K562 (cell line): ENCODE measurements around the gene EEPD1. TPM values are rescaled to one million over a fixed set of nuclear protein-coding genes. Genes with fewer than 3 reads are reported as not detected.

Source experiments
- ARID1B ChIP-seq: fragments of 450-650 bp; IDR thresholded peaks from 2 replicates; pipeline ENCODE4 v1.6.1; 2016; ENCODE audit warnings: antibody characterized with exemption, mild to moderate bottlenecking, inconsistent platforms
- CBX5 ChIP-seq: IDR thresholded peaks from 2 replicates; pipeline ENCODE4 v1.6.1; 2014; ENCODE audit warnings: low read depth, borderline replicate concordance
- CC2D1A ChIP-seq: fragments of 450-650 bp; IDR thresholded peaks from 2 replicates; pipeline ENCODE4 v1.6.1; 2017; ENCODE audit warnings: mild to moderate bottlenecking
- GTF2A2 ChIP-seq: IDR thresholded peaks from 2 replicates; pipeline ENCODE4 v1.6.1; 2016; ENCODE audit warnings: mild to moderate bottlenecking, missing genetic modification characterization, missing compliant biosample characterization
- MNT ChIP-seq, 2 experiments: fragments of 450-650 bp; conservative IDR thresholded peaks; 2 replicates each; pipeline ENCODE4 v1.6.1; 2017; ENCODE audit warnings: mild to moderate bottlenecking in 2 of 2, moderate library complexity in 2 of 2
- MXD1 ChIP-seq: fragments of 250-450 bp; sonication (Bioruptor Pico); IDR thresholded peaks from 2 replicates; pipeline ENCODE4 v1.8.0; 2021; ENCODE audit warnings: borderline replicate concordance, mild to moderate bottlenecking, moderate library complexity; ENCODE audit not compliant: poor library complexity, severe bottlenecking
- NCOA1 ChIP-seq: fragments of 450-650 bp; IDR thresholded peaks from 2 replicates; pipeline ENCODE4 v1.6.1; 2016; ENCODE audit warnings: low read depth
- NR0B1 ChIP-seq: fragments of 450-650 bp; IDR thresholded peaks from one replicate; pipeline ENCODE4 v1.6.1; 2018; ENCODE audit warnings: mild to moderate bottlenecking, moderate library complexity; ENCODE audit not compliant: partially characterized antibody
- PHF20 ChIP-seq: fragments of 450-650 bp; IDR thresholded peaks from 2 replicates; pipeline ENCODE4 v1.6.1; 2018; ENCODE audit not compliant: partially characterized antibody
- PRMT5 ChIP-seq: sonication (generic); formaldehyde crosslinking; IDR thresholded peaks from 2 replicates; pipeline ENCODE4 v1.5.0; 2020; ENCODE audit warnings: missing genetic modification reagents
- SMARCB1 ChIP-seq: IDR thresholded peaks from 2 replicates; pipeline ENCODE4 v1.6.1; 2011; ENCODE audit warnings: improper control_type of control experiment, low read depth; ENCODE audit not compliant: insufficient read length
- THRAP3 ChIP-seq: fragments of 450-650 bp; IDR thresholded peaks from 2 replicates; pipeline ENCODE4 v1.6.1; 2016; ENCODE audit warnings: mild to moderate bottlenecking, inconsistent platforms, borderline replicate concordance
- ZBTB11 ChIP-seq, 3 experiments: fragments of 200-800 bp in 1 of 3; fragments of 250-450 bp in 1 of 3; fragments of 450-650 bp in 1 of 3; sonication (Bioruptor Pico) in 1 of 3; sonication (Bioruptor generic) in 1 of 3; formaldehyde crosslinking in 1 of 3; IDR thresholded peaks; 2 replicates each; pipeline versions ENCODE4 v1.6.1 to v1.8.0; 2016 to 2022; ENCODE audit warnings: mild to moderate bottlenecking in 2 of 3, missing genetic modification characterization in 2 of 3, missing compliant biosample characterization in 1 of 3, moderate library complexity in 1 of 3
- ZFP36 ChIP-seq: fragments of 150-350 bp; IDR thresholded peaks from 2 replicates; pipeline ENCODE4 v1.6.1; 2018; ENCODE audit warnings: low read length, low read depth; ENCODE audit not compliant: partially characterized antibody
- ZNF134 ChIP-seq: fragments of 250-450 bp; sonication (Bioruptor Pico); conservative IDR thresholded peaks from 2 replicates; pipeline ENCODE4 v1.4.0; 2020
- ZNF253 ChIP-seq: fragments of 250-450 bp; sonication (Bioruptor Pico); conservative IDR thresholded peaks from 2 replicates; pipeline ENCODE4 v1.6.1; 2021; ENCODE audit warnings: mild to moderate bottlenecking
- ZNF280B ChIP-seq: fragments of 250-450 bp; sonication (Bioruptor Pico); IDR thresholded peaks from 2 replicates; pipeline ENCODE4 v1.5.1; 2021; ENCODE audit warnings: mild to moderate bottlenecking
- ZNF780A ChIP-seq: fragments of 250-450 bp; sonication (Bioruptor Pico); IDR thresholded peaks from 2 replicates; pipeline ENCODE4 v1.5.0; 2021; ENCODE audit warnings: mild to moderate bottlenecking
- polyA plus RNA-seq, 8 experiments: library from polyadenylated mRNA; depleted of rRNA in 4 of 8; stranded (reverse) in 5 of 8; unstranded in 3 of 8; fragments of >200 nt; fragmentation: Nextera tagmentation in 2 of 8; fragmentation: Illumina TruSeq in 1 of 8; extraction: Ambion mirVana in 2 of 8; extraction: Trizol in 1 of 8; gene quantifications; 2 replicates each; pipeline versions ENCODE4 v1.2.1 to v1.2.3, GENCODE V29; 2011 to 2014; ENCODE audit warnings: inconsistent platforms in 1 of 8, missing spikeins in 1 of 8
- total RNA-seq, 7 experiments: library from RNA; depleted of rRNA in 6 of 7; stranded (reverse); fragments of >200 nt in 6 of 7; fragmentation: Illumina TruSeq in 2 of 7; extraction: Trizol in 2 of 7; gene quantifications; 2 replicates each; pipeline versions ENCODE4 v1.2.1 to v1.2.3, GENCODE V29; 2011 to 2021; ENCODE audit warnings: low replicate concordance in 1 of 7

The EEPD1 gene
- total and polyA plus RNA-seq, 9 of the 15 experiments (the other 6 are each of a cell fraction or from before 2014, with no cell fraction given): 0.01 to 1.5 (median 0.74) TPM; not detected in 1

GRCh38 chr7:36217211-36217960 is 64.3 kb downstream of the EEPD1 start (continued):
- peak in 1 of 3 experiments; percentile 77; a peak in 2 of 6 replicates for TF ChIP-seq ZBTB11 (CRISPR knock-in tag; IDR thresholded peaks at IDR 0.05)
- no peak for TF ChIP-seq ARID1B
- no peak for TF ChIP-seq CC2D1A
- no peak for TF ChIP-seq ZNF253 (CRISPR knock-in tag)
- TF ChIP-seq ZNF134: peak; percentile 66
- TF ChIP-seq MNT (conservative IDR thresholded peaks at IDR 0.05): 0 out of 4 replicates have a peak, but pooled peaks of 1 of the 2 experiments have one; percentile 14
- no peak for TF ChIP-seq NCOA1
- TF ChIP-seq ZNF280B (CRISPR knock-in tag): no peak
- TF ChIP-seq SMARCB1: no peak
- peak; percentile 11 for TF ChIP-seq ZFP36
- TF ChIP-seq ZNF780A: no peak
- TF ChIP-seq GTF2A2: peak; percentile 88
- no peak for TF ChIP-seq NR0B1
- no peak for TF ChIP-seq MXD1
- TF ChIP-seq PRMT5 (CRISPR knock-in tag): no peak
- TF ChIP-seq CBX5: no peak
- no peak for TF ChIP-seq PHF20
- TF ChIP-seq THRAP3: no peak
